ENCODE measurements around the gene TTLL10.

The TTLL10 gene

DNA sequence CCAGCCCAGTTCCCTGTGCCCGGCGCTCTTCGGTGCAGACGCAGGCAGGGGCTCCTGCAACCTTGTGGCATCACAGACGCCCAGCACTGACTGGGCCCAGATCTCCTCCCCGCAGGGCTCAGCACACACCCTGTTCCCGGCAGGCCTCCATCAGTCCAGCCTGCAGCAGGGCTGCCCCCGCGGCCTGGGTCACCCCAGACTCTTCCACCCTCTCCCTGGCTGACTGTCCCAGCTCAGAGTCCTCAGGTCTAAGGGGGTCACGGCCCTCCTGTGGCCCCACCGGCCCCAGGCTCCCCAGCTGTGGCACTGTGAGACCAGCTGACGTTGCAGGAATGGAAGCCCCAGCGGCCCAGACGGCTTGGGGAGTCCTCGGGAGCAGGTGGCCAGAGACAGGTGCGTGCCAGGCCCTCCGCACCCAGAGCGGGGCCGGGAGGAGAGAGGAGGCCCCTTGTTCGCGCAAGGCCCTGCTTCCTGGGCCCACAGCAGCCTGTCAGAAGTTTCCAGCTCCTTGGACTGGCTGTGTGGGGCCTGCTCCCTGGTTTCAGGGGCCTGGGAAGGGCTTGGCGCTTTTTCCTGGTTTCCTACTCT lies 62.6 kb downstream of the TTLL10 start:
- TF ChIP-seq, protein P1, sequence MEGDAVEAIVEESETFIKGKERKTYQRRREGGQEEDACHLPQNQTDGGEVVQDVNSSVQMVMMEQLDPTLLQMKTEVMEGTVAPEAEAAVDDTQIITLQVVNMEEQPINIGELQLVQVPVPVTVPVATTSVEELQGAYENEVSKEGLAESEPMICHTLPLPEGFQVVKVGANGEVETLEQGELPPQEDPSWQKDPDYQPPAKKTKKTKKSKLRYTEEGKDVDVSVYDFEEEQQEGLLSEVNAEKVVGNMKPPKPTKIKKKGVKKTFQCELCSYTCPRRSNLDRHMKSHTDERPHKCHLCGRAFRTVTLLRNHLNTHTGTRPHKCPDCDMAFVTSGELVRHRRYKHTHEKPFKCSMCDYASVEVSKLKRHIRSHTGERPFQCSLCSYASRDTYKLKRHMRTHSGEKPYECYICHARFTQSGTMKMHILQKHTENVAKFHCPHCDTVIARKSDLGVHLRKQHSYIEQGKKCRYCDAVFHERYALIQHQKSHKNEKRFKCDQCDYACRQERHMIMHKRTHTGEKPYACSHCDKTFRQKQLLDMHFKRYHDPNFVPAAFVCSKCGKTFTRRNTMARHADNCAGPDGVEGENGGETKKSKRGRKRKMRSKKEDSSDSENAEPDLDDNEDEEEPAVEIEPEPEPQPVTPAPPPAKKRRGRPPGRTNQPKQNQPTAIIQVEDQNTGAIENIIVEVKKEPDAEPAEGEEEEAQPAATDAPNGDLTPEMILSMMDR (conservative IDR thresholded peaks at IDR 0.05; ENCODE audit: low read depth, low read length), result no peak
- no peak overlapping the region for H3K4me3 ChIP-seq (ENCODE audit: low read depth, low read length)

GRCh38 chr1:1236945-1237873 lies 63.5 kb downstream of the TTLL10 start:
- no peak for DNase-seq (ENCODE audit: low read depth)
- TF ChIP-seq, protein P1 (conservative IDR thresholded peaks at IDR 0.05; ENCODE audit: low read depth, low read length), result no peak
- no peak overlapping the region for H3K4me3 ChIP-seq (ENCODE audit: low read depth, low read length)

More for the DNA sequence above, 62.6 kb downstream of the TTLL10 start:
- DNase-seq (ENCODE audit: low read depth), result no peak

- DNase-seq (ENCODE audit: low read depth), result no peak
- no peak overlapping the region for H3K4me3 ChIP-seq (ENCODE audit: low read depth, low read length)
- TF ChIP-seq, protein P1 (conservative IDR thresholded peaks at IDR 0.05; ENCODE audit: low read depth, low read length), result no peak
These were observed 64.4 kb downstream of the TTLL10 start for GRCh38 chr1:1237874-1238701.

- DNase-seq (ENCODE audit: low read depth), result no peak
- no peak overlapping the region for H3K4me3 ChIP-seq (ENCODE audit: low read depth, low read length)
- TF ChIP-seq, protein P1 (conservative IDR thresholded peaks at IDR 0.05; ENCODE audit: low read depth, low read length), result no peak
These were observed 65.1 kb downstream of the TTLL10 start for GRCh38 chr1:1238702-1239178.

DNA sequence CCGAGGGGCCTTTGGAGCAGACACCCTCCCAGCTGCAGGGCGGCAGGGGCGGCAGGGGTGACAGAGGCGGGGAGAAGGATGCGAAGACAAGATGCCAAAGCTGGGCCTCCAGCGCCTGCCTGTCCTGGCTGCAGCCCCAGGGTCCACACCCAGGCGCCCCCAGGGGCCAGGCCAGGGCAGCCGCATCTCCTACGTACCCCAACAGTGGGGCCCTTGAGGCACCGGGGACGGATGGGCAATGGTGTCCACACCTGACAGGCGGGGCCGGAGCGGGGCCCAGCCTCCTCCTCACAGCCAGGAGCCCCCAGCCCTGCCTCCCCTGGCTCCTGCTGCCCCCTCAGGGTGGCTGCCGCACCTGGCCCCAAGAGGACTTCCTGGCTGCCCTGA lies 65.5 kb downstream of the TTLL10 start:
- no peak overlapping the region for H3K4me3 ChIP-seq (ENCODE audit: low read depth, low read length)
- no peak for DNase-seq (ENCODE audit: low read depth)
- TF ChIP-seq, protein P1 (conservative IDR thresholded peaks at IDR 0.05; ENCODE audit: low read depth, low read length), result no peak

DNA sequence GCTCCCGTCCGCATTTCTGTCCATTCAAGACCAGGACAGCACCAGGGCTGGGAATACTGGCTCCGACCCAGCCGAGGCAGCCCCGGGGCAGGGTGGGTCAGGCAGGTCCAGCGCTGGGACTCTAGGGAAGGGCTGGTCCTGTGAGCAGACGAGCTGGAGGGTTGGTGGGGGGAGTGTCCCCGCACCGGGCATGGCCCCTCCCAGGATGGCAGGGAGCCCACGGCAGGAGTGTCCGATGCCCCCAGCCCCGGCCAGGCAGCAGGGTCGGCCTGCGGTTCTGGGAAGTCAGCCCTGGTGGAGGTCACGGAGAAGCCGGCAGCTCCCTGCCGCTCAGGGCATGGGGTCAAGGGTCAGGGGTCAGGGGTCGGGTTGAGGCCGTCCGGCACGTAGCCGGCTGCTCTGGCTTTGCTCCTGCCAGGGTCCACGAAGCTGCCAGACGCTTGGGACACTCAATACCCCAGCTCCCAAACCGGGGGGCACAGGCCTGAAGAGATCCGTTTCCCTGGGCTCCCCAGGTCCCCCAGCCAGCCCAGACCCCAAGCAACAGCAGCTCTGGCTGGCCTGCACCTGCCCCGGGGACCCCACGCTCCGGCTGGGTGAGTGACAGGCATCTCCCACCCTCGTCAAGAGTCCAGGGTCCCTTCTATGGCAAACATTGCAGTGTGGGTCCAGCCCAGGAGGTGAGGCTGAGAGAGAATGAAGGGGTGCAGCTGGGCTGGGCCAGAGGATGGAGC lies 66.1 kb downstream of the TTLL10 start:
- DNase-seq (ENCODE audit: low read depth), result no peak
- H3K4me3 ChIP-seq (ENCODE audit: low read depth, low read length), result no peak overlapping the region
- TF ChIP-seq, protein P1 (conservative IDR thresholded peaks at IDR 0.05; ENCODE audit: low read depth, low read length), result no peak

All from choroid plexus epithelial cell (primary cell).